ENCODE data around the gene CCDC121. TPM values are rescaled to one million over a fixed set of nuclear protein-coding genes. Genes with fewer than 3 reads are reported as not detected.
A peak's percentile ranks its signal among the peaks of the same experiment; 100 is the strongest.

Gene CCDC121
- total and polyA plus RNA-seq, 2 of the 4 experiments (the other 2 are of a cell fraction): 0.65 to 2.0 TPM

- Histone ChIP-seq H4K5ac (ENCODE audit: low read depth, low read length) (no peak overlapping the region; the same call in 1 of the 2 replicates), H3K56ac (ENCODE audit: extremely low read depth, insufficient read depth, low read length) (no peak overlapping the region), H3K27me3 (ENCODE audit: control insufficient read depth, insufficient read depth, low read length) (no peaks in the 10 kb centered on the region), H3K4me2 (ENCODE audit: low read depth, low read length) (no peak overlapping the region), H3K9me3 (ENCODE audit: control insufficient read depth, insufficient read depth, low read length) (peaks cover 2% of the 10 kb centered on the region; the same call in 1 of the 2 replicates), H2AFZ (replicated peaks; ENCODE audit: low read length, poor library complexity) (no peak overlapping the region), H2BK20ac (ENCODE audit: low read depth, low read length) (no peak overlapping the region), H4K91ac (ENCODE audit: insufficient read depth, low read depth, low read length) (no peak overlapping the region), H3K9me1 (ENCODE audit: insufficient read depth, low read length) (0 out of 2 replicates have a peak, but pooled peaks cover 6% of the 10 kb centered on the region), H3K14ac (replicated peaks; ENCODE audit: low read depth, low read length) (no peak overlapping the region), H2AK9ac (replicated peaks; ENCODE audit: low read depth, low read length, poor library complexity) (peak overlapping the region; percentile 11), H3K79me1 (ENCODE audit: low read depth in 1 of 2, low read length in 2 of 2) (peaks cover 10 to 28% of the 10 kb centered on the region in 2 experiments), H3K18ac (ENCODE audit: low read depth, low read length) (no peak overlapping the region), H2BK120ac (ENCODE audit: low read depth, low read length) (no peak overlapping the region), H2BK5ac (ENCODE audit: low read depth, low read length, poor library complexity, severe bottlenecking) (no peak overlapping the region), H2AK5ac (ENCODE audit: low read depth, low read length) (no peak overlapping the region), H3K23ac (ENCODE audit: low read depth, low read length) (no peak overlapping the region), H3K36me3 (ENCODE audit: control insufficient read depth, insufficient read depth, low read length) (no peaks in the 10 kb centered on the region), H3K4ac (ENCODE audit: low read depth, low read length) (peak overlapping the region; percentile 91; the same call in 1 of the 2 replicates), H4K8ac (ENCODE audit: low read depth in 2 of 2, low read length in 2 of 2) (peak overlapping the region; percentile 87 to 99; a peak in 2 of 4 replicates), H3K4me3 (ENCODE audit: insufficient read depth, low read depth, low read length) (no peak overlapping the region), H2BK15ac (ENCODE audit: low read depth, low read length) (0 out of 3 replicates have a peak overlapping the region, but pooled peaks have one; percentile 71), H4K20me1 (ENCODE audit: insufficient read depth, low read length) (peaks cover 9% of the 10 kb centered on the region; the same call in 1 of the 2 replicates), H3K9ac (ENCODE audit: low read depth, low read length) (no peak overlapping the region), H3K4me1 (ENCODE audit: control insufficient read depth, insufficient read depth, low read length) (peaks cover 3% of the 10 kb centered on the region; the same call in 1 of the 2 replicates), H3K27ac (ENCODE audit: insufficient read depth, low read length) (no peak overlapping the region)
- in situ Hi-C loops (cut with MboI; ENCODE audit: low sequenced_read_pairs): no loop called here
- dilution Hi-C loops (cut with HindIII; ENCODE audit: low sequenced_read_pairs, unreplicated experiment): no loop called here
- ATAC-seq (ENCODE audit: low read depth) (no peak), DNase-seq (no peak)
- WGBS, 2 experiments (ENCODE audit: extremely low coverage in 2 of 2, insufficient read length in 1 of 2): 95% methylated on average over 17 of the region's 19 CpGs; no CpG with 5 or more reads in 1 of the 2 experiments
- no peak for TF ChIP-seq RFX5 (IDR thresholded peaks at IDR 0.05; ENCODE audit: low read depth, low read length)
- no peak for TF ChIP-seq CEBPB (IDR thresholded peaks at IDR 0.05; ENCODE audit: low read depth, low read length)
- TF ChIP-seq USF2 (IDR thresholded peaks at IDR 0.05; ENCODE audit: low read depth, low read length): no peak
- no peak for TF ChIP-seq MXI1 (IDR thresholded peaks at IDR 0.05; ENCODE audit: borderline replicate concordance, low read depth, low read length)
- TF ChIP-seq RCOR1 (IDR thresholded peaks at IDR 0.05; ENCODE audit: insufficient replicate concordance, low read length): no peak
- no peak for TF ChIP-seq FOS (IDR thresholded peaks at IDR 0.05; ENCODE audit: low read depth, low read length)
- no peak for TF ChIP-seq BHLHE40 (IDR thresholded peaks at IDR 0.05; ENCODE audit: low read depth, low read length)
- TF ChIP-seq, protein P1, sequence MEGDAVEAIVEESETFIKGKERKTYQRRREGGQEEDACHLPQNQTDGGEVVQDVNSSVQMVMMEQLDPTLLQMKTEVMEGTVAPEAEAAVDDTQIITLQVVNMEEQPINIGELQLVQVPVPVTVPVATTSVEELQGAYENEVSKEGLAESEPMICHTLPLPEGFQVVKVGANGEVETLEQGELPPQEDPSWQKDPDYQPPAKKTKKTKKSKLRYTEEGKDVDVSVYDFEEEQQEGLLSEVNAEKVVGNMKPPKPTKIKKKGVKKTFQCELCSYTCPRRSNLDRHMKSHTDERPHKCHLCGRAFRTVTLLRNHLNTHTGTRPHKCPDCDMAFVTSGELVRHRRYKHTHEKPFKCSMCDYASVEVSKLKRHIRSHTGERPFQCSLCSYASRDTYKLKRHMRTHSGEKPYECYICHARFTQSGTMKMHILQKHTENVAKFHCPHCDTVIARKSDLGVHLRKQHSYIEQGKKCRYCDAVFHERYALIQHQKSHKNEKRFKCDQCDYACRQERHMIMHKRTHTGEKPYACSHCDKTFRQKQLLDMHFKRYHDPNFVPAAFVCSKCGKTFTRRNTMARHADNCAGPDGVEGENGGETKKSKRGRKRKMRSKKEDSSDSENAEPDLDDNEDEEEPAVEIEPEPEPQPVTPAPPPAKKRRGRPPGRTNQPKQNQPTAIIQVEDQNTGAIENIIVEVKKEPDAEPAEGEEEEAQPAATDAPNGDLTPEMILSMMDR (conservative IDR thresholded peaks at IDR 0.05; ENCODE audit: low read depth, low read length): no peak
- TF ChIP-seq MAZ (IDR thresholded peaks at IDR 0.05; ENCODE audit: borderline replicate concordance, low read depth, low read length): no peak
- TF ChIP-seq SMC3 (IDR thresholded peaks at IDR 0.05; ENCODE audit: low read depth, low read length): no peak
- no peak for TF ChIP-seq ELK1 (IDR thresholded peaks at IDR 0.05; ENCODE audit: borderline replicate concordance, low read depth, low read length)
- TF ChIP-seq NFE2L2 (IDR thresholded peaks at IDR 0.05; ENCODE audit: low read depth, low read length): no peak
- TF ChIP-seq CHD1 (IDR thresholded peaks at IDR 0.05; ENCODE audit: low read depth, low read length): no peak
- BruUV-seq (replicated peaks): no TSS peak
- ChIA-PET POLR2A (ENCODE audit: unreplicated experiment) (no interaction called here), CTCF (no interaction called here)
- intact Hi-C loops (cut with micrococcal nuclease): no loop called here
Observed at GRCh38 chr2:27581417-27582128, 47.2 kb downstream of the CCDC121 start.
